HG02678 (cell line): Measurements from ENCODE around the gene GHDC.
A peak's percentile ranks its signal among the peaks of the same experiment; 100 is the strongest.
"Not testable (repeated sequence)": the region's sequence is repeated elsewhere in the genome, so short reads cannot be mapped to it uniquely, and the experiment has no call there.

Experiments
- ATAC-seq: cut with Tn5 transposase; IDR thresholded peaks from one replicate; pipeline ENCODE4 v1.9.1; 2021; ENCODE audit warnings: mild to moderate bottlenecking, moderate library complexity; ENCODE audit not compliant: unreplicated experiment

The GHDC gene

GRCh38 chr17:42193969-42194899 lies at the start of gene GHDC:
GHDC (minus strand) TSS chr17:42194494; CDS start chr17:42193581, 913 bp downstream.
- ATAC-seq, result peak; percentile 95

- ATAC-seq, result no peak
These were observed 49.2 kb upstream of the GHDC start for GRCh38 chr17:42243493-42243982.

GRCh38 chr17:42241871-42242270 lies 47.6 kb upstream of the GHDC start:
- no peak for ATAC-seq

GRCh38 chr17:42240863-42241262 lies 46.6 kb upstream of the GHDC start:
- not testable (repeated sequence) for ATAC-seq

- no peak for ATAC-seq
These were observed 45.9 kb upstream of the GHDC start for GRCh38 chr17:42240201-42240600.

- not testable (repeated sequence) for ATAC-seq
These were observed 45.3 kb upstream of the GHDC start for GRCh38 chr17:42239576-42239975.

GRCh38 chr17:42236760-42237159 lies 42.5 kb upstream of the GHDC start:
- ATAC-seq, result no peak

- ATAC-seq, result no peak
These were observed 39.7 kb upstream of the GHDC start for GRCh38 chr17:42233994-42234393.

- ATAC-seq, result no peak
These were observed 38.9 kb upstream of the GHDC start for GRCh38 chr17:42233156-42233555.

GRCh38 chr17:42230225-42230624 lies 35.9 kb upstream of the GHDC start:
- ATAC-seq, result no peak

GRCh38 chr17:42227849-42228700 lies 33.8 kb upstream of the GHDC start:
- ATAC-seq, result no peak

- ATAC-seq, result no peak
These were observed 31.4 kb upstream of the GHDC start for GRCh38 chr17:42225646-42226045.

GRCh38 chr17:42224651-42225050 lies 30.4 kb upstream of the GHDC start:
- ATAC-seq, result no peak

- no peak for ATAC-seq
These were observed 27.8 kb upstream of the GHDC start for GRCh38 chr17:42221886-42222745.

GRCh38 chr17:42219280-42219679 lies 25.0 kb upstream of the GHDC start:
- not testable (repeated sequence) for ATAC-seq

- no peak for ATAC-seq
These were observed 19.9 kb upstream of the GHDC start for GRCh38 chr17:42214156-42214555.

GRCh38 chr17:42212382-42212781 lies 18.1 kb upstream of the GHDC start:
- no peak for ATAC-seq

- not testable (repeated sequence) for ATAC-seq
These were observed 17.6 kb upstream of the GHDC start for GRCh38 chr17:42211921-42212341.

- no peak for ATAC-seq
These were observed 15.8 kb upstream of the GHDC start for GRCh38 chr17:42210046-42210445.

GRCh38 chr17:42206153-42206612 lies 11.9 kb upstream of the GHDC start:
- not testable (repeated sequence) for ATAC-seq
